NCI-H2029 (cell line): ENCODE data around the gene EMP1.

Experiments used
- DNase-seq: peaks from one replicate; lab custom pipeline; 2025; lab: John Stamatoyannopoulos, UW

Gene EMP1

GRCh38 chr12:13197526-13198143, 1.1 kb downstream of the EMP1 start:
- no peak for DNase-seq

GRCh38 chr12:13198241-13198640, 1.7 kb downstream of the EMP1 start:
- DNase-seq = no peak

- no peak for DNase-seq
Measured at GRCh38 chr12:13198876-13199275, 2.4 kb downstream of the EMP1 start.

- no peak for DNase-seq
Measured at GRCh38 chr12:13199592-13199991, 3.1 kb downstream of the EMP1 start.

- no peak for DNase-seq
Measured at GRCh38 chr12:13200841-13201240, 4.3 kb downstream of the EMP1 start.

- no peak for DNase-seq
Measured at GRCh38 chr12:13203034-13203922, 6.8 kb downstream of the EMP1 start.

- no peak for DNase-seq
Measured at GRCh38 chr12:13204428-13204827, 7.9 kb downstream of the EMP1 start.

- no peak for DNase-seq
Measured at GRCh38 chr12:13205809-13206559, 9.5 kb downstream of the EMP1 start.

- DNase-seq = no peak
Measured at GRCh38 chr12:13206560-13206897, 10.0 kb downstream of the EMP1 start.

- DNase-seq = no peak
Measured at GRCh38 chr12:13208533-13209435, 12.3 kb downstream of the EMP1 start.

- DNase-seq = no peak
Measured at GRCh38 chr12:13209436-13210235, 13.1 kb downstream of the EMP1 start.

GRCh38 chr12:13210236-13211190, 14.0 kb downstream of the EMP1 start:
- DNase-seq = no peak

- DNase-seq = no peak
Measured at GRCh38 chr12:13211191-13211858, 14.8 kb downstream of the EMP1 start.

- DNase-seq = peak; percentile 41
Measured at GRCh38 chr12:13211859-13212664, 15.5 kb downstream of the EMP1 start.

GRCh38 chr12:13215056-13215455, 18.5 kb downstream of the EMP1 start:
- DNase-seq = no peak

- DNase-seq = no peak
Measured at GRCh38 chr12:13218641-13219040, 22.1 kb downstream of the EMP1 start.

GRCh38 chr12:13219320-13219719, 22.8 kb downstream of the EMP1 start:
- DNase-seq = no peak

GRCh38 chr12:13220838-13221237, 24.3 kb downstream of the EMP1 start:
- no peak for DNase-seq
